ENCODE measurements around the gene MMP24OS.

The MMP24OS gene

DNA sequence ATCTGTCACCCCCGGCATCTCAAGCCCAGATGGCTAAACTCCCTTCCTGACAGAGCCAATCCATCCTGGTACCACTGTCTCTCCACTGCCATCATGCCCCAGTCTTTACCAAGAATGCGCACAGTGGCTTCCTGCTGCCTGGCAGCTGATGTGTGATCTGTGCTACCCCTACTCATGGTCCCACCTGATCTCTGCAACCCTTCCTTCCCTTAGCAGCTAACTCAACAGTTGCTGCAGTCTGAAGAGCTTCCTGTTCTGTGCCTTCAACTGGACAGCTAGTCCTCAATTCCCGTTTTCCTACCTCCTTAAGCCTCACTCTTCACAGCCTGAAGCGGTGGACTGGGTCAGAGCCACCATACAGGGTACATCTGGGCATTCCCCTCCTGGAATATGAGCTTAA is 21.9 kb upstream of the MMP24OS start:
- TF ChIP-seq ZFX (IDR thresholded peaks at IDR 0.05), result no peak
- TF ChIP-seq, protein P1, sequence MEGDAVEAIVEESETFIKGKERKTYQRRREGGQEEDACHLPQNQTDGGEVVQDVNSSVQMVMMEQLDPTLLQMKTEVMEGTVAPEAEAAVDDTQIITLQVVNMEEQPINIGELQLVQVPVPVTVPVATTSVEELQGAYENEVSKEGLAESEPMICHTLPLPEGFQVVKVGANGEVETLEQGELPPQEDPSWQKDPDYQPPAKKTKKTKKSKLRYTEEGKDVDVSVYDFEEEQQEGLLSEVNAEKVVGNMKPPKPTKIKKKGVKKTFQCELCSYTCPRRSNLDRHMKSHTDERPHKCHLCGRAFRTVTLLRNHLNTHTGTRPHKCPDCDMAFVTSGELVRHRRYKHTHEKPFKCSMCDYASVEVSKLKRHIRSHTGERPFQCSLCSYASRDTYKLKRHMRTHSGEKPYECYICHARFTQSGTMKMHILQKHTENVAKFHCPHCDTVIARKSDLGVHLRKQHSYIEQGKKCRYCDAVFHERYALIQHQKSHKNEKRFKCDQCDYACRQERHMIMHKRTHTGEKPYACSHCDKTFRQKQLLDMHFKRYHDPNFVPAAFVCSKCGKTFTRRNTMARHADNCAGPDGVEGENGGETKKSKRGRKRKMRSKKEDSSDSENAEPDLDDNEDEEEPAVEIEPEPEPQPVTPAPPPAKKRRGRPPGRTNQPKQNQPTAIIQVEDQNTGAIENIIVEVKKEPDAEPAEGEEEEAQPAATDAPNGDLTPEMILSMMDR (conservative IDR thresholded peaks at IDR 0.05), result no peak
- H3K27ac ChIP-seq, result no peak overlapping the region

DNA sequence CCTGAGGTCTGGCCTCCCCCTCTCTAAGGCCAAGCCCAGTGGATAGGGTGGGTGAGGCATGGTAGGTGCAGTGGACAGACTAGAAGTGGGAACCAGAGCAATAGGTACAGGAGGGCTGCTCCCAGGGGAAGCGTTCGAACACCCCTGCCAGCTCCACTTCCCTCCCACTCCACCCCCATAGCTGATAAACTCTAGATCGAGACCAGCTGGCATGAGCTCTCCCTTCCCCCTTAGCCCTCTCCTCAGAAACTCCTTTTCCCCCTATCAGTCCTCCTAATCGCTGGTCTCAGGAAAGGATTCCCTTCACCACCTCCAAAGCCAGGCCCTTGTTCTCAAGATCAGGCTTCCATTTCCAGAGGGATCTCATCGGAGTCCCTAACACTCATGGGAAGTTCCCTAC is 20.3 kb upstream of the MMP24OS start:
- no peak overlapping the region for H3K27ac ChIP-seq
- TF ChIP-seq, protein P1 (conservative IDR thresholded peaks at IDR 0.05), result no peak
- TF ChIP-seq ZFX (IDR thresholded peaks at IDR 0.05), result no peak

DNA sequence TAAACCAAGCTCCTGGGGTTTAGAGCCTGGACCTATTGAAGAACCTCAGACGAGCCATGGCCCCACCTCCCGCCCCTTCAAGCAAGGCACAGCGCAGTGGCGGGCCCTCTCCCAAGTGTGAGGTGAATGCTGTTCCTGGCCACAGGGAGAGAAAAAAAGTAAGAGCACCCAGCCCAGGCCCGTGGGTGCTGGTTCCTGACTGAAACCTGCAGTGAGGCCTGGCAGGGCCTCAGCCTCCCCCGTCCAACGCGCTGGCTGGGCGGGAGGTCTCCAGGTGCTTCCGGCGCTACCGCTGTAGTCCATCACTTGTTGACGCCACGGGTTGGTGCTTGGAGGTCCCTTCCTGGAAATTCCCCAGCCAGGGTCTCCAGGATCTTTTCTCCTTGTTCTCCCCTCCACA is 19.8 kb upstream of the MMP24OS start:
- H3K27ac ChIP-seq, result no peak overlapping the region
- TF ChIP-seq ZFX (IDR thresholded peaks at IDR 0.05), result no peak
- TF ChIP-seq, protein P1 (conservative IDR thresholded peaks at IDR 0.05), result no peak

DNA sequence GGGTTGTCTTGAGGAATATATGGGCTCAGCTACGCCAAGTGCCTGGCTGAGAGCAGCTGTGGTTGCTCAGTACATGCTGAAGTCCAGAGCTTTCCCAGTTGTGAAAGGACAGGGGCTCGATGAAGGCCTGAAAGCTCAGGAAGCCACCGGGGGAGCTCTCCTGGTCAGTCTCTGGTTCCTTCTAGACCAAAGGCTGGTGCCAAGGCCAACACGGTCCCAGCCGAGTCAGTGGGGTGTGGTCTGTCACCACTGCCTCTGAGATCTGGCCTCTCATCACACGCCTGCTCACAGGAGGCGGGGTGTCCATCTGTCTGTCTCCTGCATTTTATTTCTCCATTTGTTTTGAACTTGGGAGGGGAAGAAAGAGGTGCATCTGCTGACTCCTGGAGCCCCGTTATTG is 19.2 kb upstream of the MMP24OS start:
- H3K27ac ChIP-seq, result no peak overlapping the region
- no peak for TF ChIP-seq ZFX (IDR thresholded peaks at IDR 0.05)
- TF ChIP-seq, protein P1 (conservative IDR thresholded peaks at IDR 0.05), result no peak

DNA sequence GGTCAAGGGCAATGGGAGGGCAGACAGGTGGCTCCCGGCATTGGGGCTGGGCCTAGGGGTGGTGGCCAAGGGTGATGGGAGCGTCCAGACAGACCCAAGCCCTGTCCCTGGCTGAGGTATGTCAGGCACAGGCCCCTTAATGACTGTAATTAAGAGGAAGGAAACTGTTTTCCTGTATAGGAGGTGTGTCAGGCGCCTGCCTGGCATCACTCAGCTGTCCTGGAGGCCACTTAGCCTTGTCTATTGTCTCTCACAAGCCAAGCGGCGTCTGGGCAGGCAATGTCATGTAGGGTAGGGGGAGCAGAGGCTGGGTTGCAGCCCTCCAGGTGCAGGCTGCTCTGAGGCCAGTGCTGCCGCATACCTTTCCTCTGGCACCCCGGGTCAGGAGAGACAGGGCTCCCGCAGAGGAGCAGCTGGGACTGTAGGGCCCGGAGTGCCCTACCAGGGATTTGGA is 18.2 kb upstream of the MMP24OS start:
- TF ChIP-seq, protein P1 (conservative IDR thresholded peaks at IDR 0.05), result no peak
- no peak for TF ChIP-seq ZFX (IDR thresholded peaks at IDR 0.05)
- H3K27ac ChIP-seq, result no peak overlapping the region

DNA sequence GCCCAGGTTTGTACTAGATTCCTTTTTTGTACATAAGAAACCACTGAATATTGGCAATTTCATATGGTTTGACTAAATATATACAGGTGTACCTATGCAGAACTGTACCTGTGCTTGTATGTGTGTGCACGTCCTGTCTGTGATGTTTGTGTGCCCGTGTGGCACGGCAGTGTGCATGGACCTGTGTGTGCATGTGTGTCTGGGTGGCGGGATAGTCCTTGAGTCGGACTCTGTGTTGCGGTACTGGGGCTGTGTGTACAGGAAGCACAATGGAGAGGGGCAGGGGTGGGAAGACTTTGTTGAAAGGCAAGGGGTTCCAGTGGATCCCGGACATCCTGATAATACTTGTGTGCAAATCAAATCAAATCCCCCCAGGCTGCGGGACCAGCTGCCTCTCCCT is 17.8 kb upstream of the MMP24OS start:
- TF ChIP-seq ZFX (IDR thresholded peaks at IDR 0.05), result no peak
- TF ChIP-seq, protein P1 (conservative IDR thresholded peaks at IDR 0.05), result no peak
- no peak overlapping the region for H3K27ac ChIP-seq

DNA sequence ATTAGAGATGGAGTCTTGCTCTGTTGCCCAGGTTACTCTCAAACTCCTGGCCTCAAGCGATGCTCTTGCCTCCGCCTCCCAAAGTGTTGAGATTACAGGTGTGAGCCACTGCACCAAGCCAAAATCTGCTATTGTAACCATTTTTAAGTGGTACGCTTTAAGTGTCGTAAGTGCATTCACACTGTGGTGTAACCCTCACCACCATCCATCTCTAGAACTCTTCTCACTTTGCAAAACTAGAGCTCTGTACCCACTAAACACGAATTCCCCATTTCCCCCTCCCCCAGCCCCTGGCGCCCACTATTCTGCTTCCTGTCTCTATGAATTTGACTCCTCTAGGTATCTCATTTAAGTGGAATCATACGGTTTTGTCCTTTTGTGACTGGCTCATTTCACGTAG is 17.1 kb upstream of the MMP24OS start:
- TF ChIP-seq, protein P1 (conservative IDR thresholded peaks at IDR 0.05), result no peak
- no peak for TF ChIP-seq ZFX (IDR thresholded peaks at IDR 0.05)
- H3K27ac ChIP-seq, result no peak overlapping the region

Data from C4-2B (cell line).